GM12874 (cell line): ENCODE data around the gene CLOCK.

Source experiments
- CTCF ChIP-seq: IDR thresholded peaks from 2 replicates; pipeline ENCODE4 v1.5.1; 2011; ENCODE audit warnings: low read depth, mild to moderate bottlenecking, control low read depth, low read length, moderate library complexity; ENCODE audit not compliant: insufficient read depth

The CLOCK gene

GRCh38 chr4:55546756-55547465, at the start of gene CLOCK:
CLOCK (minus strand) TSS chr4:55546909; CDS start chr4:55482785, 64,124 bp downstream.
- peak; percentile 59 for TF ChIP-seq CTCF

GRCh38 chr4:55592014-55592413, 45.3 kb upstream of the CLOCK start, which contains the start of gene PDCL2:
PDCL2 (minus strand) TSS chr4:55592245; CDS start chr4:55592109, 136 bp downstream.
- no peak for TF ChIP-seq CTCF

GRCh38 chr4:55588160-55588559, 41.5 kb upstream of the CLOCK start:
- no peak for TF ChIP-seq CTCF

GRCh38 chr4:55578341-55579010, 31.8 kb upstream of the CLOCK start:
- TF ChIP-seq CTCF: no peak

- no peak for TF ChIP-seq CTCF
These were observed 28.8 kb upstream of the CLOCK start for GRCh38 chr4:55575513-55575912.

- TF ChIP-seq CTCF: no peak
These were observed 27.5 kb upstream of the CLOCK start for GRCh38 chr4:55574252-55574651.

- TF ChIP-seq CTCF: no peak
These were observed 25.1 kb upstream of the CLOCK start for GRCh38 chr4:55571806-55572205.
